ENCODE data around the gene USP4.
"Not testable (repeated sequence)": the region's sequence is repeated elsewhere in the genome, so short reads cannot be mapped to it uniquely, and the experiment has no call there.

The USP4 gene

DNA sequence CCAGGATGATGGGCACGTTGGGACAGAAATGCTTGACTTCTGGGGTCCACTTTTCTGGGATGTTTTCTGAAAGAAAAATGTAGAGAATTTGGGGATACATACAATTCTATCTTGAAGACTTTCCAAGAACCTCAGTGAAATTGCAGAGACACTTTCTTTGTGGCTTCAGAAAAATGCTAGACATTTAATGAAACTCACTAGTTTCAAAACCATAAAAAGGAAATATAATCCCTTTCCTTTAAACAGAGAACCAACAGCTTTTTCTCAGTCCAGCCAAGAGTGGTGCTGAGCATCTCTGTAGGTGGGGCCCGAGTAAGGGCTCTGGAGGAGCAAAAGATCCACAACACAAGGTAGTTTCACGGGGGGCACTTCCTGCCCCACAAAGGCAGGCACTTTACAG is 22.7 kb upstream of the USP4 start:
- TF ChIP-seq, protein P1, sequence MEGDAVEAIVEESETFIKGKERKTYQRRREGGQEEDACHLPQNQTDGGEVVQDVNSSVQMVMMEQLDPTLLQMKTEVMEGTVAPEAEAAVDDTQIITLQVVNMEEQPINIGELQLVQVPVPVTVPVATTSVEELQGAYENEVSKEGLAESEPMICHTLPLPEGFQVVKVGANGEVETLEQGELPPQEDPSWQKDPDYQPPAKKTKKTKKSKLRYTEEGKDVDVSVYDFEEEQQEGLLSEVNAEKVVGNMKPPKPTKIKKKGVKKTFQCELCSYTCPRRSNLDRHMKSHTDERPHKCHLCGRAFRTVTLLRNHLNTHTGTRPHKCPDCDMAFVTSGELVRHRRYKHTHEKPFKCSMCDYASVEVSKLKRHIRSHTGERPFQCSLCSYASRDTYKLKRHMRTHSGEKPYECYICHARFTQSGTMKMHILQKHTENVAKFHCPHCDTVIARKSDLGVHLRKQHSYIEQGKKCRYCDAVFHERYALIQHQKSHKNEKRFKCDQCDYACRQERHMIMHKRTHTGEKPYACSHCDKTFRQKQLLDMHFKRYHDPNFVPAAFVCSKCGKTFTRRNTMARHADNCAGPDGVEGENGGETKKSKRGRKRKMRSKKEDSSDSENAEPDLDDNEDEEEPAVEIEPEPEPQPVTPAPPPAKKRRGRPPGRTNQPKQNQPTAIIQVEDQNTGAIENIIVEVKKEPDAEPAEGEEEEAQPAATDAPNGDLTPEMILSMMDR (IDR thresholded peaks at IDR 0.05; ENCODE audit: unreplicated experiment in 3 of 3) = no peak
- Mint-ChIP-seq H3K4me1 (peaks cover 11% of the 10 kb centered on the region), H3K36me3 (ENCODE audit: low read depth) (peaks cover 55% of the 10 kb centered on the region), H3K9me3 (no peaks in the 10 kb centered on the region), H3K27ac (peak overlapping the region in 1 of 3 experiments; percentile 39), H3K27me3 (ENCODE audit: low read depth) (no peaks in the 10 kb centered on the region), H3K4me3 (no peak overlapping the region)

GRCh38 chr3:49359623-49360022 is 19.8 kb upstream of the USP4 start:
- Mint-ChIP-seq H3K36me3 (ENCODE audit: low read depth) (peaks cover 52% of the 10 kb centered on the region), H3K4me1 (peaks cover 19% of the 10 kb centered on the region), H3K27ac (peak overlapping the region; percentile 91 to 94 (median 91)), H3K4me3 (peak overlapping the region; percentile 29 to 95 (median 93)), H3K27me3 (ENCODE audit: low read depth) (no peaks in the 10 kb centered on the region), H3K9me3 (no peaks in the 10 kb centered on the region)
- TF ChIP-seq, protein P1 (IDR thresholded peaks at IDR 0.05; ENCODE audit: unreplicated experiment in 3 of 3) = no peak

GRCh38 chr3:49358884-49359225 is 19.0 kb upstream of the USP4 start:
- Mint-ChIP-seq H3K27me3 (ENCODE audit: low read depth) (no peaks in the 10 kb centered on the region), H3K27ac (peak overlapping the region; percentile 91 to 94 (median 91)), H3K4me1 (peaks cover 19% of the 10 kb centered on the region), H3K9me3 (no peaks in the 10 kb centered on the region), H3K36me3 (ENCODE audit: low read depth) (peaks cover 56% of the 10 kb centered on the region), H3K4me3 (peak overlapping the region; percentile 90 to 95 (median 93))
- TF ChIP-seq, protein P1 (IDR thresholded peaks at IDR 0.05; ENCODE audit: unreplicated experiment in 3 of 3) = no peak

DNA sequence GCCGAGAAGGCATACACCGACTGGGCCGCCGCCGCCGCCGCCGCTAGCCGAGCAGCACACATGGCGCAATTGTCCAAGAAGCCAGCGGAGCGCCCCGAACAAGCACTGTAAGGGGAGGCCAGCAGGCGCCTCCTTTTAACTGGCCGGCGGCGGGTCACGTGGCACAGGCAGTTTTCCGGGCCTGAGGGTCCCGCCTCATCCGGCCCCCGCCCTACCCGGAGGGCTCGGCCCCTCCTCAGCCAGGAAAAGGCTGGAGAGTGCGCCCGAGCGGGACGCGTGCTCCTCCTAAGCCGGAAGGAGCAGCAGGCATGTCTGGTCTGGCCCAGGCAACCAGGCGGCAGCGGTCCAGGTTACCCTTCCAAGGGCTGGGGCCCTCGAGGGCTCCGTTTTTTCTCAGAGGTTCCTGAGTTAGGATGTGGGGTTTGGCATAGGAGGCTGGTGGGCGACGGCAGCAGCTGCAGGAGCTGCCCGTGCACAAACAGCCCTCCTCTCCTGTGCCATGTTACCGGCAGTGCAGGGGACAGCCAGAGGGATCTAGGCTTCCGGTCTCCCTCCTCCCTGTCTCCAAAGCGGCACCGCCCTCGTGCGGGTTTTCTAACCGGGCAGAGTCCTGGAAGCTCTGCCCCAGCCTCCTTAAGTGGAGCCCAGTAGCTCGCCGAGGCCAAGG is 18.5 kb upstream of the USP4 start, which contains the start of gene GPX1:
Gene GPX1 (minus strand): TSS at position 137 of the 667 bp plus-strand sequence. CDS start 75 bp downstream, at position 62.
- peaks cover 19% of the 10 kb centered on the region for H3K4me1 Mint-ChIP-seq
- peak within 1 kb of the TSS; percentile 90 to 95 (median 93) for H3K4me3 Mint-ChIP-seq
- peaks cover 53% of the 10 kb centered on the region for H3K36me3 Mint-ChIP-seq (ENCODE audit: low read depth)
- no peaks in the 10 kb centered on the region for H3K27me3 Mint-ChIP-seq (ENCODE audit: low read depth)
- peak within 1 kb of the TSS; percentile 91 to 94 (median 94) for H3K27ac Mint-ChIP-seq
- H3K9me3 Mint-ChIP-seq = no peaks in the 10 kb centered on the region
- TF ChIP-seq, protein P1 (IDR thresholded peaks at IDR 0.05; ENCODE audit: unreplicated experiment in 3 of 3) = no peak

DNA sequence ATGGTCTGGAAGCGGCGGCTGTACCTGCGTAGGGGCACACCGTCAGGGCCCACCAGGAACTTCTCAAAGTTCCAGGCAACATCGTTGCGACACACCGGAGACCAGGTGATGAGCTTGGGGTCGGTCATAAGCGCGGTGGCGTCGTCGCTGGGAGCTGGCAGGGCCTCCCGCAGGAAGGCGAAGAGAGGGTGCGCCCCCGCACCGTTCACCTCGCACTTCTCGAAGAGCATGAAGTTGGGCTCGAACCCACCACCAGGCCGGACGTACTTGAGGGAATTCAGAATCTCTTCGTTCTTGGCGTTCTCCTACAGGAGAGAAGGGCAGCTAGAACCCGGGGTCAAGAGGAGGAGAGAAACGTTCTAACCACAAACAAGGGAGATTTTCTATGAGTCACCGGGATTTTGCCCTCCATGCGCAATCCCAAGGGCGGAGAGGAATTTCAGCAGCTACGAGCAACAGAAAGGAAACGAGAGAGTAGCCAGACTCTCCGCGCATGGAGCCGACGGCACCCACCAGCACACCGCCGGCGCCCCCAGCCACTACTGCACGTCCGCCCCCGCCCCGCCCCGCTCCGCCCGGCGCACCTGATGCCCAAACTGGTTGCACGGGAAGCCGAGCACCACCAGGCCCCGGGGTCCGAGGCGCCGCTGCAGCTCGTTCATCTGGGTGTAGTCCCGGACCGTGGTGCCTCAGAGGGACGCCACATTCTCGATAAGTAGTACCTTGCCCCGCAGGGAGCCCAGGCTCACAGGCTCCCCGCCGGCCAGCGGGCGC is 17.8 kb upstream of the USP4 start:
- Mint-ChIP-seq H3K4me3 (peak overlapping the region; percentile 90 to 95 (median 93)), H3K4me1 (peaks cover 19% of the 10 kb centered on the region), H3K27ac (peak overlapping the region; percentile 91 to 94 (median 94)), H3K36me3 (ENCODE audit: low read depth) (peaks cover 48% of the 10 kb centered on the region)
- not testable (repeated sequence) for H3K27me3 Mint-ChIP-seq (ENCODE audit: low read depth); H3K9me3 Mint-ChIP-seq

GRCh38 chr3:49357095-49357442 is 17.2 kb upstream of the USP4 start:
- H3K4me3 Mint-ChIP-seq = peak overlapping the region; percentile 90 to 95 (median 93)
- H3K27ac Mint-ChIP-seq = peak overlapping the region; percentile 91 to 94 (median 94)
- not testable (repeated sequence) for H3K27me3 Mint-ChIP-seq (ENCODE audit: low read depth); H3K9me3 Mint-ChIP-seq
- H3K4me1 Mint-ChIP-seq = peaks cover 19% of the 10 kb centered on the region
- peaks cover 43% of the 10 kb centered on the region for H3K36me3 Mint-ChIP-seq (ENCODE audit: low read depth)
